ENCODE results near the gene NDUFAB1.

The NDUFAB1 gene

DNA sequence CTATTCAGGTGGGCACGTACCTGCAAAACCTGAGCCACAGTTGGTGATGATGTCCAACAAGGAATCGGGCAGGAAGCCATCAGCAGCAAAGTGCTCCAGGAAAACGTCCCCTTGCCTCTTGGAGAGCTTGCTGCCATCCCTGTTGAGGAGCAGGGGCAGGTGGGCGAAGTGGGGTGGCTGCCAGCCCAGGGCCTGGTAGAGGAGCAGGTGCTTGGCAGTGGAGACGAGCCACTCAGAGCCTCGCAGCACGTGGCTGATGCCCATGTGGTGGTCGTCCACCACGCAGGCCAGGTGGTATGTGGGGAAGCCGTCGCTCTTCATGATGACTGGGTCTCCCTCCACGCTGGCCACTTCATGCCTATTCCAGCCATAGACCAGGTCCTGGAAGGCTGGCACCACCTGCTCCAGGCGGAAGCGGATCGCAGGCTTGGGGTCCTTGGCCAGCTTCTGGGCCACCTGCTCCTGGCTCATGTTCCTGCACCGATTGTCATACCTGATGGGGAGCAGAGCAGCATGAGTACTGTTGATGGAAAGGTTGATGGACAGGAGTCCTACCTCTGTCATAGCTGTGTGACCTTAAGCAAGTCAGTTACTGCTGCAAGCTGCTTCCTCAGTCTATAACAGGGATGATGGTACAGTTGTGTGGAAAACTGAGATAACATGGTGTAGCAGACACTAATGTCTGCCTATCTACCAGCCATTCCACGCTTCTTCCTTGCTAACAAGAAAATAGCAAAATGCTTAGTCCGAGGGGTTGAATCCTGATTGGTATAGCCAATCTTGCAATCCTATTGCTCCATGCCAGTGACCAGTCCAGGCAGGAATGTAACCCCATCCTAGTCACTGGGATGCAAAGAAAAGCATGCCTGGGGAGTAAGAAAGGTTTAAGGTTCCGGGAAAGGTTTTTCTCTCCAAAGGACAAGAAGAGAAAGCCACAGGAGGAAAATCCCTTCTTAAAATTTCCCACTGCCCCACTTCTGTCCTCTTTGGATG, 61.0 kb downstream of the NDUFAB1 start:
- Histone ChIP-seq H3K4me2 (no peak overlapping the region), H3K4me3 (no peak overlapping the region), H4K20me1 (peaks cover 0 to 5% (median 0%) of the 10 kb centered on the region in 11 experiments; a peak in 1 of 22 replicates), H3K4me1 (peaks cover 0 to 28% (median 12%) of the 10 kb centered on the region in 10 experiments; a peak in 13 of 20 replicates), H3K27me3 (no peaks in the 10 kb centered on the region), H3K27ac (no peak overlapping the region), H3K9ac (no peak overlapping the region), H3K9me3 (replicated peaks in 1 of 11) (no peaks in the 10 kb centered on the region), H3K36me3 (peaks cover 59 to 100% (median 91%) of the 10 kb centered on the region in 11 experiments)
- no peak for TF ChIP-seq Cebpa-rat (IDR thresholded peaks at IDR 0.05)

DNA sequence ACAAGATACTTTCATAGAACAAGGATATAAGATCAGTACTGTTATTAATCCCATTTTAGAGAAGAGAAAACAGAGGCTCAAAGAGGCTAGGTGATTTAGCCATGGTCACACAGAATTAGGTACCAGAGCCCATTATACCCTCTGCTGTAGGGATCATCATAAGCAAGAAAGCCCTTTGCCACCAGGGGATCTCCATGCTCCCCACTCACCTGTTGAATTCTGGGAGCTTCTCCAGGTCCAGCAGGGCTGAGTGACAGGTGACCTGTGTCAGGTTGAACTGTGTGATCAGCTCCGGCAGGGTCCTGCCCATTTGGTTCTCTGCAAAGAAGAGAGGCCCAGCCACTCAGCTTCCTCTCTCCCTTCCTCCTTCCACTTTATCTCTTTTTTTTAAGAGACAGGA, 63.7 kb downstream of the NDUFAB1 start:
- no peak for TF ChIP-seq Cebpa-rat (IDR thresholded peaks at IDR 0.05)
- Histone ChIP-seq H4K20me1 (0 out of 22 replicates have a peak, but pooled peaks cover 0 to 5% (median 0%) of the 10 kb centered on the region in 11 experiments), H3K9ac (no peak overlapping the region), H3K4me3 (no peak overlapping the region), H3K27me3 (no peaks in the 10 kb centered on the region), H3K4me1 (peaks cover 0 to 28% (median 0%) of the 10 kb centered on the region in 10 experiments; a peak in 9 of 20 replicates), H3K9me3 (replicated peaks in 1 of 11) (no peaks in the 10 kb centered on the region), H3K4me2 (no peak overlapping the region), H3K36me3 (peaks cover 78 to 100% (median 95%) of the 10 kb centered on the region in 11 experiments), H3K27ac (no peak overlapping the region)
